A172 (cell line): ENCODE measurements around the gene BRD7. TPM values are rescaled to one million over a fixed set of nuclear protein-coding genes. Genes with fewer than 3 reads are reported as not detected.

Experiments
- DNase-seq: peaks from one replicate; pipeline ENCODE4 v3.0.0-alpha.2; 2015; ENCODE audit warnings: low spot score
- total RNA-seq: library from RNA; depleted of rRNA; stranded (reverse); fragments of >200 nt; shearing (Covaris generic); gene quantifications from 2 replicates; pipeline ENCODE4 v1.2.3, GENCODE V29; 2014

Gene BRD7
- total RNA-seq, 1 experiment from 2014 or later: 98.3 TPM

GRCh38 chr16:50291719-50292565 is 76.8 kb downstream of the BRD7 start:
- DNase-seq: no peak

GRCh38 chr16:50290856-50291255 is 77.9 kb downstream of the BRD7 start:
- no peak for DNase-seq

- no peak for DNase-seq
These were observed 78.6 kb downstream of the BRD7 start for GRCh38 chr16:50289950-50290764.

- no peak for DNase-seq
These were observed 79.9 kb downstream of the BRD7 start for GRCh38 chr16:50288920-50289319.

- no peak for DNase-seq
These were observed 80.8 kb downstream of the BRD7 start for GRCh38 chr16:50288026-50288425.

- no peak for DNase-seq
These were observed 82.1 kb downstream of the BRD7 start for GRCh38 chr16:50286681-50287080.

GRCh38 chr16:50285406-50286003 is 83.3 kb downstream of the BRD7 start:
- DNase-seq: no peak

GRCh38 chr16:50284131-50284911 is 84.5 kb downstream of the BRD7 start:
- DNase-seq: no peak

GRCh38 chr16:50282955-50283631 is 85.7 kb downstream of the BRD7 start:
- DNase-seq: no peak

GRCh38 chr16:50282010-50282538 is 86.7 kb downstream of the BRD7 start:
- DNase-seq: no peak

GRCh38 chr16:50281391-50282009 is 87.3 kb downstream of the BRD7 start:
- DNase-seq: no peak

- no peak for DNase-seq
These were observed 87.9 kb downstream of the BRD7 start for GRCh38 chr16:50280932-50281331.

GRCh38 chr16:50279504-50279865 is 89.3 kb downstream of the BRD7 start:
- no peak for DNase-seq

- no peak for DNase-seq
These were observed 90.5 kb downstream of the BRD7 start for GRCh38 chr16:50278251-50278650.

- DNase-seq: no peak
These were observed 91.8 kb downstream of the BRD7 start for GRCh38 chr16:50276801-50277555.

- DNase-seq: no peak
These were observed 92.5 kb downstream of the BRD7 start for GRCh38 chr16:50276326-50276640.

- no peak for DNase-seq
These were observed 93.1 kb downstream of the BRD7 start for GRCh38 chr16:50275428-50276325.

GRCh38 chr16:50275098-50275415 is 93.7 kb downstream of the BRD7 start:
- no peak for DNase-seq
